T-helper 2 cell (primary cell): ENCODE data around the gene ZSWIM6.

Source experiments
- DNase-seq, 5 experiments: peaks; one replicate each; pipeline versions ENCODE4 v3.0.0 to v3.0.0-alpha.2; 2012 to 2022

Gene ZSWIM6

GRCh38 chr5:61449804-61450492, 117.9 kb downstream of the ZSWIM6 start:
- DNase-seq: no peak

GRCh38 chr5:61450493-61451279, 118.6 kb downstream of the ZSWIM6 start:
- DNase-seq: no peak

- no peak for DNase-seq
Observed at GRCh38 chr5:61455179-61456006, 123.3 kb downstream of the ZSWIM6 start.

GRCh38 chr5:61460471-61460870, 128.4 kb downstream of the ZSWIM6 start:
- no peak for DNase-seq

GRCh38 chr5:61461417-61461816, 129.4 kb downstream of the ZSWIM6 start:
- no peak for DNase-seq

GRCh38 chr5:61461926-61462325, 129.9 kb downstream of the ZSWIM6 start:
- DNase-seq: no peak

- no peak for DNase-seq
Observed at GRCh38 chr5:61463596-61463995, 131.5 kb downstream of the ZSWIM6 start.

GRCh38 chr5:61464512-61464911, 132.5 kb downstream of the ZSWIM6 start:
- DNase-seq: no peak

GRCh38 chr5:61465066-61465465, 133.0 kb downstream of the ZSWIM6 start:
- DNase-seq: no peak

GRCh38 chr5:61465496-61465895, 133.4 kb downstream of the ZSWIM6 start:
- DNase-seq: no peak

GRCh38 chr5:61466017-61466416, 134.0 kb downstream of the ZSWIM6 start:
- DNase-seq: no peak

- DNase-seq: no peak
Observed at GRCh38 chr5:61467766-61468482, 135.9 kb downstream of the ZSWIM6 start.

- no peak for DNase-seq
Observed at GRCh38 chr5:61468483-61468865, 136.4 kb downstream of the ZSWIM6 start.

GRCh38 chr5:61471352-61471751, 139.3 kb downstream of the ZSWIM6 start:
- DNase-seq: no peak

GRCh38 chr5:61472172-61472958, 140.3 kb downstream of the ZSWIM6 start:
- DNase-seq: peak in 1 of 5 experiments; percentile 26

- DNase-seq: no peak
Observed at GRCh38 chr5:61474746-61475145, 142.7 kb downstream of the ZSWIM6 start.

- no peak for DNase-seq
Observed at GRCh38 chr5:61477788-61478187, 145.7 kb downstream of the ZSWIM6 start.

GRCh38 chr5:61479850-61480614, 148.0 kb downstream of the ZSWIM6 start:
- DNase-seq: no peak

- DNase-seq: no peak
Observed at GRCh38 chr5:61482980-61483379, 150.9 kb downstream of the ZSWIM6 start.

- peak in 1 of 5 experiments; percentile 8 for DNase-seq
Observed at GRCh38 chr5:61486476-61486875, 154.4 kb downstream of the ZSWIM6 start.

GRCh38 chr5:61489574-61489973, 157.5 kb downstream of the ZSWIM6 start:
- DNase-seq: no peak
